NCI-H1694 treated with DMSO at 0.1 percent for 48 hours (cell line): ENCODE data around the gene NADSYN1.

ENCODE experiments used
- DNase-seq: peaks from one replicate; lab custom pipeline; 2025; lab: John Stamatoyannopoulos, UW

Gene NADSYN1

DNA sequence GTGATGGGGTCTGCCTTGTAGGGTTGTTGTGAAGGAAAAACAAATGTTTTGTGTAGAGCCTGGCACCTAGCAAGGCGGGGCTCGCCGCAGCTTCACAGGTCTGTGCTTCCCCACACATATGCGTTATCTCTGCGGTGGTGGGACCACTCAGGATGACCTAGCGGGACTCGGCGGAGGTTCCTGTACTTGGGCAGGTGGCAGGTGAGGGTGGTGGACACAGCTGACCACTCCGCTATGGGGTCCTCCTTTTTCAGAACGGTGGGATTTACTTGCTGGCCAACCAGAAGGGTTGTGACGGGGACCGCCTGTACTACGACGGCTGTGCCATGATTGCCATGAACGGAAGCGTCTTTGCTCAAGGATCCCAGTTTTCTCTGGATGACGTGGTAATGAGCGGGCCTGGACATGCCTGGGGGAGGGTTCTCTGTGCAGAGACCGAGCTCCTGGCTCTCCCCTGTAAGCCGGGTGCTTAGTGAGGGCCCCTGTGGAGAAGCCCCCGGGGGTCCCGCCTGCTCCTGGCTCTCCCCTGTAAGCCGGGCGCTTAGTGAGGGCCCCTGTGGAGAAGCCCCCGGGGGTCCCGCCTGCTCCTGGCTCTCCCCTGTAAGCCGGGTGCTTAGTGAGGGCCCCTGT is 21.3 kb downstream of the NADSYN1 start:
- no peak for DNase-seq

DNA sequence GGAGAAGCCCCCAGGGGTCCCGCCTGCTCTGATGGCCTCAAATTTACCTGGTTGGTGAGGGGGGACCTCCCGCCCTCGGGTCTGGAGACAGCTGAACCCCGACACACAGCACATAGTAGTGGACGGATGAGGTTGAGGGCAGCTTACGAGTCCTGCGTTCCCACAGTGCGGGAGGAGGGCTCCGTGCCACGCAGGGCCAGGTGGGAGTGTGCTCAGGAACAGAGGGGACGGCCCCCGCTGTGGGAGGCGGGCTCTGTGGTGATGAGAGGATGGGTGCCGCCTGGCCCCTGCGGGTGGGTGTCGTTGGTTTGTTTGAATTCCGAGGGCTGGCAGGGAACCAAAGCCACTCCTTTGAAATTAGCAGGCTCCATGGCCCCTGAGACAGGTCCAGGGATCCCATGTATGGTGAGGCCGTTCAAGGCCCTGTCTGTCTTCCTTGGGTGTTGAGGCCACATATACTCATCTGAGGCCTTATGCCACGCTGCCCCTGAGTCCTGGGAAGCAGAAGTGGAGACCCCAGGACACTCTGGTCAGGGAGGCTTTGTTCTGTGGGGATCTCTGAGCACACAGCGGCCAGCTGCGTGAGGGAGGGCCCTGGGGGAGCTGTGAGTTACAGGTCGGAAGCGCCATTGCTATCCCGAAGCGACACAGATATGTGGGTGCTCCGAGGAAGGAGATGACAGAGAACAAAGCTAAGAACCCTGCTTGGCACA is 21.9 kb downstream of the NADSYN1 start:
- DNase-seq, result no peak

DNA sequence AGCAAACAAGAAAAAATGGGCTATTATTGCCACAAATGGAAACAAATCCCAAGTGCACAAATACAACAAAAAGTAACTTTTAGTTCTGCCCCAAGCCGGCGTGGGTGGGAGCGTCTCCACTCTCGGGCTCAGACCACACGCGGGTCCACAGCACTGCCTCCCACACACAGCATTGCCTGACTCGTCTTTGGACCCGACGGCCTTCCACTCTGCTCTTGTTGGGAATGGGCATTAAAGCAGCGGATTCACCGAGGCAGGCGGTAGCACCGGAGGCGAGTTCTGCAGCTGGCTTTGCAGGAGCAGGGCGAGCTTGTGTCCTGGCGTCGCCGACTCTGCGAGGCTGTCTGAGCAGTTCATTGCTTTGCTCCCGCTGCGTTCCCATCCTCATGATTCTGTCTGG is 23.0 kb downstream of the NADSYN1 start:
- DNase-seq, result no peak

- no peak for DNase-seq
Measured at GRCh38 chr11:71476926-71477640, 24.1 kb downstream of the NADSYN1 start.

GRCh38 chr11:71477641-71478527 is 24.9 kb downstream of the NADSYN1 start:
- no peak for DNase-seq

- DNase-seq, result no peak
Measured at GRCh38 chr11:71478528-71478840, 25.5 kb downstream of the NADSYN1 start.

DNA sequence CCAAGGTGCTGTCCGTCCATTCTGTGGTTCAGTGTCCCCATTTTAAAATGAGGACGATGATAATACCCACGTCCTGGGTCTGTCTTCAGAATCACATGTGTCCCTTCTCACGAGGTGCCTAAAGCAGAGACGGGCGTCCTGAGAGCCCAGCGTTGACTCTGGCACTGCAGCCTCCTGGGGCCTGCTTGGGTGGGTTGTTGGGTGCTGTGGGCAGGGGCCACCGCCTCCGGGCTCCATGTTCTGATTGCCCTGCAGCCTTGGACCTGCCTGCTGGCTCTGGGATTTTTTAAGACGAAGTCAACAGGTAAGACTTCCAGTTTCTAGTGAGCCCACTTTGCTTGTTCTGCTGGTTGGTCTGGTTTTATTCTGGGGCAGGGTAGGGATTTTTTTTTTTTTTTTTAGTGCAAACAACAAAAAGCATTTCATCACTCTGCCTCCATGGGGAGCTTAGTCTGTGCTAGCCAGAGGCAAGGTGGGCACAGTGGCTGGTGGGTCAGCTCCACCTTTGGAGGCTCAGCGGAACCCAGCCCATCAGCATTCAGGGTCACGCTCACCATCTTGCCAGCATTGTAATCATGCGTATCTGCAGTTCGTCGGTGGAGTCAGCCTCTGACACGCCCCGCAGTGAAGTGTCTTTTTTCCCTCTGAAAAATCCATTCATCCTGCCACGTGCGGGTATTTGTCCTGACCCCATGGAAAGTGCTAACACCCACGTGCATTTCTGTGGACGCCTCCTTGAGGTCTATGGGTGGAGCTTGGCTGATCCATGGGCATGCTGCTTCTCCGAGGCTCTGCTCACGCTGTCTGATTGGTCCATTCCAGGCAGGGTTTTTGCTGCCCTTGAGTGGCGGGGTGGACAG is 28.3 kb downstream of the NADSYN1 start:
- no peak for DNase-seq

DNA sequence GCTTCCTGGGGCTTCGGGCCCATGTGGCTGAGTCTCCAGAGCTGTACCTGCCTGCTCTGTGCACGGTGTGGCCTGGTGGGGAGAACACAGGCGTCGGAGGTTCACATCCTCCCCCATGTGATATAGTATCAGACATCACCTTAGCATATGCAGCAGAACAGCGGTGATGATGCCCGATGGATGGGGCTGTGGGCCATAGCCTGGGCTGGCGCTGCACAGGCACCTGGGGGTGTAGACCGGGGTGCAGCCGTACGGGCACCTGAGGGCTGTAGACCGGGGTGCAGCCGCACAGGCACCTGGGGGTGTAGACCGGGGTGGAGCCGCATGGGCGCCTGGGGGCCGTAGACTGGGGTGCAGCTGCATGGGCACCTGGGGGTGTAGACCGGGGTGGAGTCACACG is 29.2 kb downstream of the NADSYN1 start:
- DNase-seq, result no peak

GRCh38 chr11:71482746-71483364 is 29.9 kb downstream of the NADSYN1 start:
- no peak for DNase-seq

DNA sequence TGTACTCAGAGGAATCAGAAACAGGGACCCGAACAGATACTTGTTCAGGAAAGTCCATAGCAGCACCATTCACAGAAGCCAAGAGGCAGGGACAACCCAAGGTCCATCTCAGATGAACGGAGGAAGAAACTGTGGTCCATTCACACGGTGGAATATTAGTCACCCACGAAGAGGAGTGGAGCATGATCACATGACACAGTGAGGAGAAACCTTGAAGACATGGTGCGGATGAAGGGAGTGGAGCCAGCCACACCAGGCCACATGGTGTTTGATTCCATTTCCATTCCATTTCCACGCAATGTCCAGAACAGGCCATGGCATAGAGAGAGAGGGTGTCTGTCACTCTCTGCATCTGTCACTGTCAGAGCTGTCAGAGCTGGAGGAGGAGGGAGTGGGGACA is 30.7 kb downstream of the NADSYN1 start:
- DNase-seq, result no peak

GRCh38 chr11:71484248-71485062 is 31.5 kb downstream of the NADSYN1 start:
- no peak for DNase-seq

DNA sequence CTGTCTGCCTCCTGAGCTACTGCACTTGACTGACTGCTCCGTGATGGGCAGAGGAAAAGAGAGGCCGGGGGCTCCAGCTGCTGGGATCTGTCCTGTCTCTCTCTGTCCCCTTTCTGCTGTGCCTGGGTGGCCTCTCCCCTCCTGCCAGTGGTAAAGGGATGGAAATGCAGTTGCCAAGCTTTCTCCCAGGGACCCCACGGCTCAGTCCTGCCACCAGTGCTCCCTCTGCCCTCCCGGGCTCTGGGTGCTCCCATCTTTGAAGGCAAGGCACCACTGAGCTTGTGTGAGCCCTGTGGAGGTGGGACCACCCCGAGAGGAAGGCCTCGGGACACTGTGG is 32.0 kb downstream of the NADSYN1 start:
- DNase-seq, result no peak

- DNase-seq, result no peak
Measured at GRCh38 chr11:71485466-71485865, 32.5 kb downstream of the NADSYN1 start.

- DNase-seq, result no peak
Measured at GRCh38 chr11:71486320-71486719, 33.3 kb downstream of the NADSYN1 start.

DNA sequence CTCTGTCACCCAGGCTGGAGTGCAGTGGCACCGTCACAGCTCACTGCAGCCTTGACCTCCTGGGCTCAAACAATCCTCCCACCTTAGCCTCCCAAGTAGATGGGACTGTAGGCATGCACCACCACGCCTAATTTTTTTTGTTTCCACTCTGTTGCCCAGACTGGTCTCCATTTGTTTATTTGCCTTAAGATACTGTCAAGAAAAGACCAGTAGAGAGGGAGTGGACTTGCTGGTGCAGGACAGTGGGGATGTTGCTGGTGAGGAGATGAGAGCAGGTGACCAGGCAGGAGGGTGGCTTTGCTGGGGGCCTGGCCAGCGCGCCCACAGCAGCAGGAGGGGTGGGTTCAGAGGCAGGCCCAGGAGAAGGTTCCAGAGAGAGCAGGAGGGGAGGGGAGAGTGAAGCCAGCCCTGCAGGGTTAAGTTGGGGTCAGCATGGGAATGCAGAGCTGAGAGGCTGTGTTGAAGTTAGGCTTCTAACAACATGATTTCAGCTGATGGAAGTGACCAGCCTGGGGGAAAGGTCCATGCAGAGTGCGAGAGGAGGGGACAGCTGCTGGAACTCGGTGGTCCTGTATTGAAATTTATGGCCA is 35.8 kb downstream of the NADSYN1 start:
- DNase-seq, result no peak

GRCh38 chr11:71489311-71490043 is 36.5 kb downstream of the NADSYN1 start:
- DNase-seq, result no peak

- no peak for DNase-seq
Measured at GRCh38 chr11:71490044-71490730, 37.2 kb downstream of the NADSYN1 start.

- DNase-seq, result no peak
Measured at GRCh38 chr11:71490731-71491390, 37.9 kb downstream of the NADSYN1 start.
